Ovary (tissue), 9 donors: ENCODE measurements around the gene CPLANE1. TPM values are rescaled to one million over a fixed set of nuclear protein-coding genes. Genes with fewer than 3 reads are reported as not detected.
"Not testable (repeated sequence)": the region's sequence is repeated elsewhere in the genome, so short reads cannot be mapped to it uniquely, and the experiment has no call there.

ENCODE experiments used
- DNase-seq, 5 donors: peaks; one replicate each; pipeline ENCODE4 v3.0.0-alpha.2; 2019 to 2020
- H3K27ac ChIP-seq, 2 donors: fragments of 200-600 bp; one replicate each; pipeline versions ENCODE4 v1.5.1 to v1.8.0; 2019 to 2022
- H3K27me3 ChIP-seq: fragments of 200-600 bp; one replicate; pipeline ENCODE4 v1.8.0; 2022
- H3K36me3 ChIP-seq: fragments of 200-600 bp; sonication (generic); one replicate; pipeline ENCODE4 v1.5.1; 2019
- H3K4me1 ChIP-seq: one replicate; pipeline ENCODE4 v1.8.1; 2013; ENCODE audit warnings: mild to moderate bottlenecking, moderate library complexity; ENCODE audit not compliant: insufficient read depth
- H3K4me3 ChIP-seq: fragments of 200-600 bp; sonication (generic); one replicate; pipeline ENCODE4 v1.5.1; 2017
- H3K9me3 ChIP-seq, 2 donors: fragments of 200-600 bp in 1 of 2; sonication (generic) in 1 of 2; one replicate each; pipeline versions ENCODE4 v1.5.1 to v1.8.1; 2013 to 2019; ENCODE audit warnings: mild to moderate bottlenecking in 1 of 2, moderate library complexity in 1 of 2
- CTCF ChIP-seq, 3 donors: fragments of 450-650 bp in 2 of 3; fragments of 200-600 bp in 1 of 3; IDR thresholded peaks; one replicate each; pipeline versions ENCODE4 v1.5.1 to v1.8.0; 2016 to 2022; ENCODE audit warnings: antibody characterized with exemption in 3 of 3, mild to moderate bottlenecking in 1 of 3
- EP300 ChIP-seq: sonication (generic); formaldehyde crosslinking; IDR thresholded peaks from one replicate; pipeline ENCODE4 v1.6.1; 2017; ENCODE audit warnings: antibody characterized with exemption
- POLR2A ChIP-seq: fragments of 450-650 bp; IDR thresholded peaks from one replicate; pipeline ENCODE4 v1.6.1; 2017; ENCODE audit warnings: antibody characterized with exemption, mild to moderate bottlenecking, moderate library complexity
- WGBS, 3 donors: extraction: QIAGEN DNeasy Blood & Tissue Kit in 1 of 3; methylation state at CpG; one replicate each; pipeline versions ENCODE4 v1.1.5 to v1.1.7; 2013 to 2017; 5-methylcytosine and 5-hydroxymethylcytosine counted together
- intact Hi-C, 4 donors: fragments of 100-400 bp; cut with DNase I; formaldehyde crosslinking; loops; one replicate each; pipeline versions ENCODE4 v1.11.0 to v1.15.1; 2022 to 2023
- polyA plus RNA-seq, 2 donors: library from polyadenylated mRNA; stranded (reverse); fragments of 200-250 nt in 1 of 2; fragments of 350-450 nt in 1 of 2; fragmentation: Illumina TruSeq in 1 of 2; extraction: RNeasy Lipid Tissue Mini Kit (QIAGEN cat#74804) in 1 of 2; gene quantifications; one replicate each; pipeline ENCODE4 v1.2.3, GENCODE V29; 2013 to 2014
- total RNA-seq, 7 donors: library from RNA; depleted of rRNA in 2 of 7; stranded (reverse); fragments of >200 nt in 2 of 7; fragmentation: NEBNext Ultra II Directional in 3 of 7; extraction: Animal tissue kit (Norgen Biotek cat#: 25700) in 3 of 7; gene quantifications; one replicate each; pipeline versions ENCODE4 v1.1.0 to v1.2.4, GENCODE V29; 2016 to 2023
- donor health status: DM: no; HTN: no; CAD: no; lungs with moderate emphysema.
- donor health status: DM: no; HTN: no; CAD: no.
- donor health status: Bipolar disorder and iron deficiency.
- donor health status: DM: yes; HTN: yes; CAD: no.
- donor health status: DM: no; HTN: no; CAD: no.
- donor health status: DM: yes; HTN: yes; CAD: no.

CPLANE1 gene
- total and polyA plus RNA-seq, 9 donors = 5.4 to 39.2 (median 22.5) TPM

- H3K27ac ChIP-seq = no peak overlapping the region
- H3K9me3 ChIP-seq = no peaks in the 10 kb centered on the region
- WGBS, 3 donors = 90 to 92% (median 91%) methylated on average over 3 of the region's 3 CpGs
- TF ChIP-seq CTCF (IDR thresholded peaks at IDR 0.05) (no peak), POLR2A (no peak), EP300 (no peak)
- H3K4me1 ChIP-seq = no peaks in the 10 kb centered on the region
- no peak overlapping the region for H3K4me3 ChIP-seq
- intact Hi-C loops = no loop called here
- H3K27me3 ChIP-seq = no peaks in the 10 kb centered on the region
- no peaks in the 10 kb centered on the region for H3K36me3 ChIP-seq
- no peak for DNase-seq
Observed at GRCh38 chr5:37153661-37154060, 95.5 kb downstream of the CPLANE1 start.

- TF ChIP-seq EP300 (no peak), POLR2A (no peak), CTCF (IDR thresholded peaks at IDR 0.05) (no peak)
- Histone ChIP-seq H3K36me3 (no peaks in the 10 kb centered on the region), H3K4me3 (no peak overlapping the region), H3K4me1 (no peaks in the 10 kb centered on the region), H3K9me3 (no peaks in the 10 kb centered on the region), H3K27me3 (no peaks in the 10 kb centered on the region), H3K27ac (no peak overlapping the region)
- DNase-seq = no peak
- intact Hi-C loops = no loop called here
- WGBS, 3 donors = 91 to 96% (median 92%) methylated on average over 1 of the region's 1 CpG
Observed at GRCh38 chr5:37146896-37147295, 102.3 kb downstream of the CPLANE1 start.

DNA sequence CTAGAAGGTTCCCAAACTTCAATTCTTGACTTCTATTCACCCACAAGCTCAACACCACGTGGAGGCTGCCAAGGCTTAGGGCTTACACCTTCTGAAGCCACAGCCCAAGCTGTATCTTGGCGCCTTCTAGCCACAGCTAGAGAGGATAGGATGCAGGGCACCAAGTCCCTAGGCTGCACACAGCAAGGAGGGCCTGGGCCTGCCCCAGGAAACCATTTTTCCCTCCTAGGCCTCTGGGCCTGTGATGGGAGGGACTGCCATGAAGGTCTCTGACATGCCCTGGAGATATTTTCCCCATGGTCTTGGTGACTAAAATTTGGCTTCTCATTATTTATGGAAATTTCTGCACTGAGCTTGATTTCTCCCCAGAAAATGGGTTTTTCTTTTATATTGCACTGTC lies 112.5 kb downstream of the CPLANE1 start:
- Histone ChIP-seq H3K27me3 (no peaks in the 10 kb centered on the region), H3K27ac (no peak overlapping the region), H3K9me3 (no peaks in the 10 kb centered on the region), H3K36me3 (no peaks in the 10 kb centered on the region), H3K4me3 (no peak overlapping the region), H3K4me1 (no peaks in the 10 kb centered on the region)
- 93 to 100% (median 98%) methylated on average over 2 of the region's 2 CpGs for WGBS, 3 donors
- intact Hi-C loops = no loop called here
- DNase-seq = no peak
- TF ChIP-seq POLR2A (no peak), CTCF (IDR thresholded peaks at IDR 0.05) (no peak), EP300 (no peak)

- H3K4me3 ChIP-seq, H3K9me3 ChIP-seq, H3K36me3 ChIP-seq, H3K27me3 ChIP-seq, H3K27ac ChIP-seq, intact Hi-C loops, H3K4me1 ChIP-seq, DNase-seq: not testable (repeated sequence)
- WGBS, 3 donors = 97 to 99% (median 98%) methylated on average over 6 of the region's 6 CpGs
Observed at GRCh38 chr5:37135312-37135711, 113.9 kb downstream of the CPLANE1 start.

GRCh38 chr5:37133939-37134338 lies 115.2 kb downstream of the CPLANE1 start:
- no peaks in the 10 kb centered on the region for H3K27me3 ChIP-seq
- 92 to 98% (median 96%) methylated on average over 2 of the region's 2 CpGs for WGBS, 3 donors
- no peaks in the 10 kb centered on the region for H3K36me3 ChIP-seq
- intact Hi-C loops = no loop called here
- no peak overlapping the region for H3K4me3 ChIP-seq
- TF ChIP-seq POLR2A (no peak), EP300 (no peak), CTCF (IDR thresholded peaks at IDR 0.05) (no peak)
- H3K9me3 ChIP-seq = no peaks in the 10 kb centered on the region
- no peak for DNase-seq
- H3K4me1 ChIP-seq = no peaks in the 10 kb centered on the region
- no peak overlapping the region for H3K27ac ChIP-seq
